Measurements from ENCODE around the gene NAT16. TPM values are rescaled to one million over a fixed set of nuclear protein-coding genes. Genes with fewer than 3 reads are reported as not detected.
A peak's percentile ranks its signal among the peaks of the same experiment; 100 is the strongest.

NAT16 gene
- total and polyA plus RNA-seq, 4 donors, result 0.01 TPM; not detected in 3

GRCh38 chr7:101218236-101219125, 38.4 kb upstream of the NAT16 start:
- ATAC-seq (ENCODE audit: insufficient read depth, low FRiP score), result no peak
- DNase-seq, result no peak

GRCh38 chr7:101217388-101218235, 37.5 kb upstream of the NAT16 start, which contains the start of the genes PLOD3 and ZNHIT1:
PLOD3 (minus strand) TSS chr7:101217581; CDS start chr7:101217274, 307 bp downstream.
ZNHIT1 (plus strand) TSS chr7:101218165; CDS start chr7:101218196, 31 bp downstream.
- no peaks in the 10 kb centered on the region for H3K9me3 ChIP-seq (ENCODE audit: control insufficient read depth in 4 of 4, insufficient read depth in 3 of 4, low read length in 3 of 4)
- 1% methylated on average over 48 to 57 of the region's 57 CpGs for WGBS, 2 donors
- peak within 1 kb of the TSS; percentile 50 to 69 for H3K9ac ChIP-seq (ENCODE audit: insufficient read depth in 1 of 2, low read length in 2 of 2)
- peak within 1 kb of the TSS; percentile 90 to 96 for H3K27ac ChIP-seq (ENCODE audit: low read depth in 1 of 2, low read length in 1 of 2)
- H3K4me1 ChIP-seq (ENCODE audit: control insufficient read depth in 5 of 5, insufficient read depth in 5 of 5, low read length in 5 of 5), result peaks cover 0 to 18% (median 7%) of the 10 kb centered on the region in 5 donors
- TF ChIP-seq CTCF (IDR thresholded peaks at IDR 0.05; ENCODE audit: control extremely low read depth, extremely low read depth), result no peak
- H3K27me3 ChIP-seq (ENCODE audit: control insufficient read depth in 3 of 3, insufficient read depth in 3 of 3, low read length in 2 of 3), result no peaks in the 10 kb centered on the region
- ATAC-seq (ENCODE audit: insufficient read depth, low FRiP score) (peak; percentile 91), DNase-seq (peak; percentile 97 to 100 (median 99))
- H3K36me3 ChIP-seq (ENCODE audit: control insufficient read depth in 4 of 4, insufficient read depth in 4 of 4, low read length in 4 of 4), result peaks cover 0 to 23% (median 10%) of the 10 kb centered on the region in 4 donors
- peak within 1 kb of the TSS; percentile 78 for H3K4me3 ChIP-seq

More at GRCh38 chr7:101218236-101219125, 38.4 kb upstream of the NAT16 start:
- WGBS, 2 donors, result 8 to 9% methylated on average over 26 of the region's 26 CpGs
- H3K27ac ChIP-seq (ENCODE audit: low read depth in 1 of 2, low read length in 1 of 2), result peak overlapping the region; percentile 57 to 96
- TF ChIP-seq CTCF (IDR thresholded peaks at IDR 0.05; ENCODE audit: control extremely low read depth, extremely low read depth), result no peak
- H3K27me3 ChIP-seq (ENCODE audit: control insufficient read depth in 3 of 3, insufficient read depth in 3 of 3, low read length in 2 of 3), result no peaks in the 10 kb centered on the region
- H3K36me3 ChIP-seq (ENCODE audit: control insufficient read depth in 4 of 4, insufficient read depth in 4 of 4, low read length in 4 of 4), result peaks cover 0 to 24% (median 13%) of the 10 kb centered on the region in 4 donors
- no peaks in the 10 kb centered on the region for H3K9me3 ChIP-seq (ENCODE audit: control insufficient read depth in 4 of 4, insufficient read depth in 3 of 4, low read length in 3 of 4)
- peak overlapping the region; percentile 78 for H3K4me3 ChIP-seq
- peak overlapping the region; percentile 50 to 69 for H3K9ac ChIP-seq (ENCODE audit: insufficient read depth in 1 of 2, low read length in 2 of 2)
- peaks cover 0 to 18% (median 7%) of the 10 kb centered on the region in 5 donors for H3K4me1 ChIP-seq (ENCODE audit: control insufficient read depth in 5 of 5, insufficient read depth in 5 of 5, low read length in 5 of 5)

- Histone ChIP-seq H3K4me3 (peak overlapping the region; percentile 78), H3K9ac (ENCODE audit: insufficient read depth in 1 of 2, low read length in 2 of 2) (no peak overlapping the region), H3K36me3 (ENCODE audit: control insufficient read depth in 4 of 4, insufficient read depth in 4 of 4, low read length in 4 of 4) (peaks cover 0 to 23% (median 8%) of the 10 kb centered on the region in 4 donors), H3K4me1 (ENCODE audit: control insufficient read depth in 5 of 5, insufficient read depth in 5 of 5, low read length in 5 of 5) (peaks cover 0 to 18% (median 7%) of the 10 kb centered on the region in 5 donors), H3K9me3 (ENCODE audit: control insufficient read depth in 4 of 4, insufficient read depth in 3 of 4, low read length in 3 of 4) (no peaks in the 10 kb centered on the region), H3K27ac (ENCODE audit: low read depth in 1 of 2, low read length in 1 of 2) (peak overlapping the region; percentile 26 to 96), H3K27me3 (ENCODE audit: control insufficient read depth in 3 of 3, insufficient read depth in 3 of 3, low read length in 2 of 3) (no peaks in the 10 kb centered on the region)
- TF ChIP-seq CTCF (IDR thresholded peaks at IDR 0.05; ENCODE audit: control extremely low read depth, extremely low read depth), result no peak
- 1 to 2% methylated on average over 33 to 34 of the region's 34 CpGs for WGBS, 2 donors
- ATAC-seq (ENCODE audit: insufficient read depth, low FRiP score) (peak; percentile 6), DNase-seq (peak in 1 of 3 donors; percentile 40)
Observed at GRCh38 chr7:101216860-101217387, 36.8 kb upstream of the NAT16 start.
